ENCODE measurements around the gene USP11. TPM values are rescaled to one million over a fixed set of nuclear protein-coding genes. Genes with fewer than 3 reads are reported as not detected.

The USP11 gene
- 213 TPM for total RNA-seq

DNA sequence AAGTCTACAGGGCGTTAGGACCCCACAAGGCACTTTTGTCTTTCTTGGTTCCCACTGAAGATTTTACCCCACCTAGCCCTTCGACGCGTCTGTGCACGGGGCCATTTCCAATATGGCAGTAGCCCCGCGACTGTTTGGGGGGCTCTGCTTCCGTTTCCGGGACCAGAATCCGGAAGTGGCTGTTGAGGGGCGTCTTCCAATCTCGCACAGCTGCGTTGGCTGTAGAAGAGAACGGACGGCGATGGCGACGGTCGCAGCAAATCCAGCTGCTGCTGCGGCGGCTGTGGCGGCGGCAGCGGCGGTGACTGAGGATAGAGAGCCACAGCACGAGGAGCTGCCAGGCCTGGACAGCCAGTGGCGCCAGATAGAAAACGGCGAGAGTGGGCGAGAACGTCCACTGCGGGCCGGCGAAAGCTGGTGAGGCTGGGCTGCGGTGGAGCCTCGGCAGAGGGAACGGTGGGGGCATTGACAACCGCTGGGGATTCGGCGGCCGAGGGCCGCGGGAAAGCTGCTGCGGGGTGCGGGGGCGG, at the start of gene USP11:
Gene USP11 (plus strand): TSS at position 207 of the 530 bp plus-strand sequence. CDS start 35 bp downstream, at position 242.

DNA sequence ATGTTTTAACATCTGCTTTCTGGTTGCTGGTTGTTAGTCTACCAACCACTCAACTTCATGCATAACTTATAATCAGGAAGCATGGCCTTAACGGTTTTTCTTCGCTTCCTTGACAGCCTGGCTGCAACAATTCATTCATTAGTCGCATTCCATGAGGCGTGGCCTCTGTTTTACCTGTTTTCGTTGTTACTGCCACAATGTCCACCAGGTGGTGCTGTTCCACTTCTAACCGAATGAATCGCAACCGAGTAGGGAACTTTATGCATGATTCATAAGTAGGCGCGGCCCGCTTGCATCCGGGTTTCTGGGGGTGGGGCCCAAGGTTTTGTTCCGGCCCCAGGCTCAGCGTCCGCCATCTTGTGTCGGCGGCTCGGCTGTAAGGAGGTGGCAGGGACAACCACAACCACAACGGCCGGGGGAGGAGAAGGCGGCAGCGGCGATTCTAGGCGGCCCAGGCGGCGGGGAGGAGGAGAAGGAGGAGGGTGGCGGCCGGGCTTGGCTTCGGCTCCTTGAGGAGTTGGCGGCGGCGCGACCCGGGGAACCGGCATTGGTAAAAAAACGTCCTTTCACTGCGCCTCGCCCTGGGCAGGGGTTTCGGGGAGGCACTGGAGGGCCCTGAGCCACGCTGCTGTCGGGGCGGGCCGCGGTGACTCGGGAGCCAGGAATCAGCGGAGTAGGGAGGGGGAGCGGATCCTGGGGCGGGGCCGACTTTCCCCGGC, 39.2 kb upstream of the USP11 start, which contains the start of gene UBA1:
Gene UBA1 (plus strand): TSS at position 355 of the 719 bp plus-strand sequence. CDS start 4,974 bp downstream, outside the sequence.

DNA sequence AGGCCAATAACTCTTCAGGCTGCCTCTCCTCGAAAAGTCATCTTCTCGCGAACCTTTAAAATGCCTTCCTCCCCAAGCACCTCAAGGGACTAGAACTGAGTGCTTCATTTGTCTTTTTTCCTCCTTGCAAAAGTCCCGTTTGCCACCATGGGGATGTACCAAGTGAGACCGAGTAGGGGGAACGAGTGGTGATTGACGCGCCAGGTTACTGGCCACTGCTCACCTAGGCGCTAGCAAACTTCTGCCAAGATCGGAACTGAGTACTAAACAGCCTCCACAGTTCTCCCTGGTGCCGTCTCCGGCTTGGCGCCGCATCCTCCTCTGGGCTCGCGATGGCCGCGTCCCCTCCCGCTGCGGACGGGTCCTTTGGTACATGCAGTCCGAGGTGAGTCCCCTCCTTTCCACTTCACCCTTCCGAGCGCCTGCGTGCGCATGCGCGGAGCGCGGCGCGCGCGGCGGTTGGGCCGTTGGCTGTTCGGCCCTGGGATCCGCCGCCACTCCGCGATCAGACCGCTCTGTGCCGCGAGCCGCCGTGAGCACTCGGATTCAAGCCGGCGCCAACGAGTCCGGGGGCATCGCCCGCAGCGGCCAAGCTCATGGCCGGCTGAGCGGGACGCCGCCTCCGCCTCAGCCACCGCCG, 14.4 kb upstream of the USP11 start, which contains the start of gene CDK16:
Gene CDK16 (plus strand): TSS at position 402 of the 640 bp plus-strand sequence. CDS start 4,877 bp downstream, outside the sequence.

Small RNAs within 50 kb of the gene (small RNA-seq; reads per million reads assigned to genes)
- gene RN7SL785P (ENCODE audit: low replicate concordance): not detected

Other genes starting within 250 kb of the USP11 start
- 6.9 TPM for gene RGN, start 154.6 kb upstream of the USP11 start, total RNA-seq
- 51.3 TPM for gene NDUFB11, start 88.3 kb upstream of the USP11 start, total RNA-seq
- 43.2 TPM for gene RBM10, start 87.8 kb upstream of the USP11 start, total RNA-seq
- 147 TPM for gene UBA1, start 39.2 kb upstream of the USP11 start, total RNA-seq
- 93.6 TPM for gene CDK16, start 14.3 kb upstream of the USP11 start, total RNA-seq
- gene ZNF157, start 137.6 kb downstream of the USP11 start, total RNA-seq: 5.0 TPM